ENCODE data around the gene C1orf105. TPM values are rescaled to one million over a fixed set of nuclear protein-coding genes. Genes with fewer than 3 reads are reported as not detected.

C1orf105 gene
- total and polyA plus RNA-seq, 10 of the 15 experiments (the other 5 are each of a cell fraction or from before 2014, with no cell fraction given), result not detected

- CTCF ChIA-PET, result no interaction called here
- TF ChIP-seq IRF4 (IDR thresholded peaks at IDR 0.05; ENCODE audit: low read depth, low read length) (no peak), POU2F2 (IDR thresholded peaks at IDR 0.05; ENCODE audit: borderline replicate concordance, low read depth, low read length) (no peak), CBX3 (IDR thresholded peaks at IDR 0.05; ENCODE audit: borderline replicate concordance, low read depth) (no peak), KLF5 (IDR thresholded peaks at IDR 0.05; ENCODE audit: partially characterized antibody) (no peak), BMI1 (IDR thresholded peaks at IDR 0.05; ENCODE audit: borderline replicate concordance) (no peak), CEBPZ (IDR thresholded peaks at IDR 0.05; ENCODE audit: low read depth, low read length) (no peak), SPI1 (IDR thresholded peaks at IDR 0.05; ENCODE audit: borderline replicate concordance, insufficient read depth, low read depth, low read length) (no peak), ZNF217 (IDR thresholded peaks at IDR 0.05) (no peak), NFYA (IDR thresholded peaks at IDR 0.05; ENCODE audit: borderline replicate concordance, low read depth, low read length) (no peak), IKZF1 (conservative IDR thresholded peaks at IDR 0.05) (no peak), FOS (IDR thresholded peaks at IDR 0.05; ENCODE audit: borderline replicate concordance, extremely low read depth, insufficient read length) (no peak), MYC (IDR thresholded peaks at IDR 0.05; ENCODE audit: insufficient read depth, insufficient read length, insufficient replicate concordance, low read length, severe bottlenecking) (no peak), HDAC6 (IDR thresholded peaks at IDR 0.05; ENCODE audit: unreplicated experiment) (no peak)
- TF ChIP-seq, protein P1, sequence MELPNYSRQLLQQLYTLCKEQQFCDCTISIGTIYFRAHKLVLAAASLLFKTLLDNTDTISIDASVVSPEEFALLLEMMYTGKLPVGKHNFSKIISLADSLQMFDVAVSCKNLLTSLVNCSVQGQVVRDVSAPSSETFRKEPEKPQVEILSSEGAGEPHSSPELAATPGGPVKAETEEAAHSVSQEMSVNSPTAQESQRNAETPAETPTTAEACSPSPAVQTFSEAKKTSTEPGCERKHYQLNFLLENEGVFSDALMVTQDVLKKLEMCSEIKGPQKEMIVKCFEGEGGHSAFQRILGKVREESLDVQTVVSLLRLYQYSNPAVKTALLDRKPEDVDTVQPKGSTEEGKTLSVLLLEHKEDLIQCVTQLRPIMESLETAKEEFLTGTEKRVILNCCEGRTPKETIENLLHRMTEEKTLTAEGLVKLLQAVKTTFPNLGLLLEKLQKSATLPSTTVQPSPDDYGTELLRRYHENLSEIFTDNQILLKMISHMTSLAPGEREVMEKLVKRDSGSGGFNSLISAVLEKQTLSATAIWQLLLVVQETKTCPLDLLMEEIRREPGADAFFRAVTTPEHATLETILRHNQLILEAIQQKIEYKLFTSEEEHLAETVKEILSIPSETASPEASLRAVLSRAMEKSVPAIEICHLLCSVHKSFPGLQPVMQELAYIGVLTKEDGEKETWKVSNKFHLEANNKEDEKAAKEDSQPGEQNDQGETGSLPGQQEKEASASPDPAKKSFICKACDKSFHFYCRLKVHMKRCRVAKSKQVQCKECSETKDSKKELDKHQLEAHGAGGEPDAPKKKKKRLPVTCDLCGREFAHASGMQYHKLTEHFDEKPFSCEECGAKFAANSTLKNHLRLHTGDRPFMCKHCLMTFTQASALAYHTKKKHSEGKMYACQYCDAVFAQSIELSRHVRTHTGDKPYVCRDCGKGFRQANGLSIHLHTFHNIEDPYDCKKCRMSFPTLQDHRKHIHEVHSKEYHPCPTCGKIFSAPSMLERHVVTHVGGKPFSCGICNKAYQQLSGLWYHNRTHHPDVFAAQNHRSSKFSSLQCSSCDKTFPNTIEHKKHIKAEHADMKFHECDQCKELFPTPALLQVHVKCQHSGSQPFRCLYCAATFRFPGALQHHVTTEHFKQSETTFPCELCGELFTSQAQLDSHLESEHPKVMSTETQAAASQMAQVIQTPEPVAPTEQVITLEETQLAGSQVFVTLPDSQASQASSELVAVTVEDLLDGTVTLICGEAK (IDR thresholded peaks at IDR 0.05; ENCODE audit: borderline replicate concordance), result no peak
- TF ChIP-seq, protein P2, sequence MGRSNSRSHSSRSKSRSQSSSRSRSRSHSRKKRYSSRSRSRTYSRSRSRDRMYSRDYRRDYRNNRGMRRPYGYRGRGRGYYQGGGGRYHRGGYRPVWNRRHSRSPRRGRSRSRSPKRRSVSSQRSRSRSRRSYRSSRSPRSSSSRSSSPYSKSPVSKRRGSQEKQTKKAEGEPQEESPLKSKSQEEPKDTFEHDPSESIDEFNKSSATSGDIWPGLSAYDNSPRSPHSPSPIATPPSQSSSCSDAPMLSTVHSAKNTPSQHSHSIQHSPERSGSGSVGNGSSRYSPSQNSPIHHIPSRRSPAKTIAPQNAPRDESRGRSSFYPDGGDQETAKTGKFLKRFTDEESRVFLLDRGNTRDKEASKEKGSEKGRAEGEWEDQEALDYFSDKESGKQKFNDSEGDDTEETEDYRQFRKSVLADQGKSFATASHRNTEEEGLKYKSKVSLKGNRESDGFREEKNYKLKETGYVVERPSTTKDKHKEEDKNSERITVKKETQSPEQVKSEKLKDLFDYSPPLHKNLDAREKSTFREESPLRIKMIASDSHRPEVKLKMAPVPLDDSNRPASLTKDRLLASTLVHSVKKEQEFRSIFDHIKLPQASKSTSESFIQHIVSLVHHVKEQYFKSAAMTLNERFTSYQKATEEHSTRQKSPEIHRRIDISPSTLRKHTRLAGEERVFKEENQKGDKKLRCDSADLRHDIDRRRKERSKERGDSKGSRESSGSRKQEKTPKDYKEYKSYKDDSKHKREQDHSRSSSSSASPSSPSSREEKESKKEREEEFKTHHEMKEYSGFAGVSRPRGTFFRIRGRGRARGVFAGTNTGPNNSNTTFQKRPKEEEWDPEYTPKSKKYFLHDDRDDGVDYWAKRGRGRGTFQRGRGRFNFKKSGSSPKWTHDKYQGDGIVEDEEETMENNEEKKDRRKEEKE (IDR thresholded peaks at IDR 0.05), result no peak
These were observed 95.0 kb downstream of the C1orf105 start for GRCh38 chr1:172515436-172515835.

More at GRCh38 chr1:172515436-172515835, 95.0 kb downstream of the C1orf105 start:
- Histone ChIP-seq H3K27me3 (replicated peaks in 1 of 2; ENCODE audit: control insufficient read depth in 2 of 2, insufficient read depth in 2 of 2, low read length in 1 of 2) (no peaks in the 10 kb centered on the region), H3K79me2 (ENCODE audit: control insufficient read depth, insufficient read depth, low read length) (no peaks in the 10 kb centered on the region), H2AFZ (ENCODE audit: control insufficient read depth, low read depth, low read length) (no peak overlapping the region), H3K36me3 (ENCODE audit: control insufficient read depth in 2 of 2, insufficient read depth in 2 of 2, low read length in 1 of 2) (no peaks in the 10 kb centered on the region), H3K27ac (ENCODE audit: control insufficient read depth, insufficient read depth) (no peak overlapping the region), H3K9me3 (replicated peaks; ENCODE audit: control insufficient read depth, insufficient read depth, low read length) (no peaks in the 10 kb centered on the region; the same call in 2 of the 3 replicates), H3K4me2 (ENCODE audit: control insufficient read depth, insufficient read depth) (no peak overlapping the region), H3K4me1 (ENCODE audit: control insufficient read depth, insufficient read depth, low read length) (no peaks in the 10 kb centered on the region), H4K20me1 (ENCODE audit: control insufficient read depth, insufficient read depth) (no peaks in the 10 kb centered on the region), H3K4me3 (no peak overlapping the region), H3K9ac (ENCODE audit: control insufficient read depth, insufficient read depth, low read length) (no peak overlapping the region)
- in situ Hi-C loops (cut with MboI), result no loop called here
- FAIRE-seq (no peak), ATAC-seq (no peak), DNase-seq (ENCODE audit: low read depth, low spot score) (no peak)
- ChIA-PET SMC1A (ENCODE audit: uncharacterized antibody, unreplicated experiment) (no interaction called here), RAD21 (ENCODE audit: unreplicated experiment) (no interaction called here), POLR2A (no interaction called here)
- no TSS peak for BruUV-seq (replicated peaks)
- intact Hi-C loops (cut with micrococcal nuclease; ENCODE audit: unreplicated experiment), result no loop called here

All from GM12878 (cell line).